HepG2 (cell line): ENCODE measurements around the gene ING5. TPM values are rescaled to one million over a fixed set of nuclear protein-coding genes. Genes with fewer than 3 reads are reported as not detected.

Experiments
- AGO2 ChIP-seq: fragments of 200-400 bp; formaldehyde crosslinking; optimal IDR thresholded peaks from 2 replicates; pipeline ENCODE3; 2017; ENCODE audit warnings: mild to moderate bottlenecking, low read depth, low read length, moderate library complexity
- ARNTL ChIP-seq: sonication (generic); formaldehyde crosslinking; IDR thresholded peaks from 2 replicates; pipeline ENCODE4 v1.4.0; 2020; ENCODE audit warnings: mild to moderate bottlenecking, missing genetic modification reagents
- GABPB1 ChIP-seq: IDR thresholded peaks from 2 replicates; pipeline ENCODE4 v1.6.1; 2016; ENCODE audit warnings: mild to moderate bottlenecking, missing genetic modification reagents, moderate library complexity, missing compliant biosample characterization
- KAT7 ChIP-seq: IDR thresholded peaks from 2 replicates; pipeline ENCODE4 v1.6.1; 2018; ENCODE audit warnings: borderline replicate concordance, missing compliant biosample characterization
- KDM4B ChIP-seq: sonication (generic); formaldehyde crosslinking; IDR thresholded peaks from 2 replicates; pipeline ENCODE4 v1.4.0; 2020; ENCODE audit warnings: missing genetic modification reagents
- PRPF4 ChIP-seq: fragments of 200-400 bp; formaldehyde crosslinking; IDR thresholded peaks from 2 replicates; pipeline ENCODE4 v1.6.1; 2016; ENCODE audit warnings: low read length, low read depth; ENCODE audit not compliant: poor library complexity, severe bottlenecking
- SP5 ChIP-seq: IDR thresholded peaks from 2 replicates; pipeline ENCODE4 v1.6.1; 2016; ENCODE audit warnings: low read depth, borderline replicate concordance
- SUZ12 ChIP-seq: fragments of 150-350 bp; IDR thresholded peaks from 2 replicates; pipeline ENCODE4 v1.6.1; 2014; ENCODE audit warnings: low read depth, low read length
- THRA ChIP-seq: sonication (generic); formaldehyde crosslinking; IDR thresholded peaks from 2 replicates; pipeline ENCODE4 v1.4.0; 2020; ENCODE audit warnings: missing genetic modification reagents, borderline replicate concordance
- UBTF ChIP-seq: sonication (generic); formaldehyde crosslinking; IDR thresholded peaks from 2 replicates; pipeline ENCODE4 v1.4.0; 2020; ENCODE audit warnings: mild to moderate bottlenecking, missing genetic modification reagents
- ZNF224 ChIP-seq: sonication (generic); formaldehyde crosslinking; IDR thresholded peaks from 2 replicates; pipeline ENCODE4 v1.5.0; 2020; ENCODE audit warnings: mild to moderate bottlenecking, missing genetic modification reagents
- ZNF234 ChIP-seq: sonication (generic); formaldehyde crosslinking; conservative IDR thresholded peaks from 2 replicates; pipeline ENCODE4 v1.5.1; 2020; ENCODE audit warnings: mild to moderate bottlenecking, missing genetic modification reagents
- ZNF296 ChIP-seq: sonication (generic); formaldehyde crosslinking; conservative IDR thresholded peaks from 2 replicates; pipeline ENCODE4 v1.5.0; 2020; ENCODE audit warnings: mild to moderate bottlenecking, missing genetic modification reagents
- ZNF776 ChIP-seq: sonication (generic); formaldehyde crosslinking; IDR thresholded peaks from 2 replicates; pipeline ENCODE4 v1.4.0; 2020; ENCODE audit warnings: mild to moderate bottlenecking, missing genetic modification reagents
- ZNF777 ChIP-seq: sonication (generic); formaldehyde crosslinking; IDR thresholded peaks from 2 replicates; pipeline ENCODE4 v1.4.0; 2020; ENCODE audit warnings: missing genetic modification reagents
- polyA plus RNA-seq, 8 experiments: library from polyadenylated mRNA; depleted of rRNA in 3 of 8; stranded (reverse) in 7 of 8; unstranded in 1 of 8; fragments of >200 nt; fragmentation: Illumina TruSeq in 4 of 8; extraction: Trizol in 4 of 8; gene quantifications; 2 replicates each; pipeline versions ENCODE4 v1.2.1 to v1.2.3, GENCODE V29; 2011 to 2016; ENCODE audit warnings: low read depth in 4 of 8, missing spikeins in 1 of 8, mixed read lengths in 1 of 8; ENCODE audit not compliant: insufficient read depth in 1 of 8
- total RNA-seq, 5 experiments: library from RNA; depleted of rRNA; stranded (reverse); fragments of >200 nt; fragmentation: Illumina TruSeq; extraction: Trizol; gene quantifications; 2 replicates each; pipeline ENCODE4 v1.2.3, GENCODE V29; 2016; ENCODE audit warnings: low read depth in 1 of 5
- TF ChIP-seq, protein P1 (sequence below): sonication (generic); formaldehyde crosslinking; IDR thresholded peaks from 2 replicates; pipeline ENCODE4 v1.5.0; 2020; ENCODE audit warnings: missing genetic modification reagents
- TF ChIP-seq, protein P2 (sequence below): sonication (generic); formaldehyde crosslinking; IDR thresholded peaks from 2 replicates; pipeline ENCODE4 v1.8.1; 2023; ENCODE audit warnings: mild to moderate bottlenecking, moderate library complexity, missing genetic modification reagents

The ING5 gene
- total and polyA plus RNA-seq, 2 of the 13 experiments (the other 11 are each of a cell fraction or from before 2014, with no cell fraction given), result 61.9 to 71.9 TPM

DNA sequence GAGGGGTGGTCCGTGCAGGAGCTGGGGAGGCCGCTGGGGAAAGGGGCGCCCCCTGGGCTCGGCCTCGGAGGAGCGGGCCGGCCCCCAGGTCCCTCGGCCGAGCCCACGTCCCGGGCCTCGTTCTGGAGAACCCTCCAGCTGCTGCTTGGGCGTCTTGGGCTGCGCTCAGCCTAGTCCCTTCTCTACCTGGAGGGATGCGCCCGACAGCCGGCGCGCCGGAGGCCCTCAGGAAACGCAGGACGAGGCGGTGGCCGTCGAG is 32.3 kb downstream of the ING5 start (continued):
- TF ChIP-seq, protein P1, sequence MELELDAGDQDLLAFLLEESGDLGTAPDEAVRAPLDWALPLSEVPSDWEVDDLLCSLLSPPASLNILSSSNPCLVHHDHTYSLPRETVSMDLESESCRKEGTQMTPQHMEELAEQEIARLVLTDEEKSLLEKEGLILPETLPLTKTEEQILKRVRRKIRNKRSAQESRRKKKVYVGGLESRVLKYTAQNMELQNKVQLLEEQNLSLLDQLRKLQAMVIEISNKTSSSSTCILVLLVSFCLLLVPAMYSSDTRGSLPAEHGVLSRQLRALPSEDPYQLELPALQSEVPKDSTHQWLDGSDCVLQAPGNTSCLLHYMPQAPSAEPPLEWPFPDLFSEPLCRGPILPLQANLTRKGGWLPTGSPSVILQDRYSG, result no peak
- no peak for TF ChIP-seq ZNF224 (CRISPR knock-in tag)
- no peak for TF ChIP-seq PRPF4
- TF ChIP-seq KDM4B (CRISPR knock-in tag), result no peak
- TF ChIP-seq, protein P2, sequence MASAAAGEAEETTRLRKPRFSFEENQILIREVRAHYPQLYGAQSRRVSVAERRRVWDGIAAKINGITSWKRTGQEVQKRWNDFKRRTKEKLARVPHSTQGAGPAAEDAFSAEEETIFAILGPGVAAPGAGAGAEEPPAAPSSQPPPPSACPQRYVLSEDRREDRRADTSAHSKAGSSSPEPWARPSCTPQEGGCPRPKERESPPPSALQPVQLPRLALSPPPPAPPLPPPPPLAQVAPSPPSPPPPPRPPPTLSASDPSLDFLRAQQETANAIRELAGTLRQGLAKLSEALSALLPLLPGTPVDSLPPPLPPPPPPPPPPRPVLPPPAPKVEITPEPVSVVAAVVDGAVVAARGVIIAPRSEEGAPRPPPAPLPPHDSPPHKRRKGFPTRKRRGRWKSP (CRISPR knock-in tag), result no peak; the same call in 1 of the 2 replicates
- TF ChIP-seq ARNTL (CRISPR knock-in tag), result 0 out of 2 replicates have a peak, but pooled peaks have one; percentile 7
- TF ChIP-seq SP5 (CRISPR knock-in tag), result no peak
- peak; percentile 47; the same call in 1 of the 2 replicates for TF ChIP-seq GABPB1 (CRISPR knock-in tag)
- no peak for TF ChIP-seq ZNF296 (CRISPR knock-in tag)
- no peak for TF ChIP-seq KAT7
- TF ChIP-seq ZNF234 (CRISPR knock-in tag), result no peak
- TF ChIP-seq ZNF776 (CRISPR knock-in tag), result peak; percentile 17
- peak; percentile 99 for TF ChIP-seq ZNF777 (CRISPR knock-in tag)
- TF ChIP-seq THRA (CRISPR knock-in tag), result no peak
- TF ChIP-seq AGO2, result no peak
- no peak for TF ChIP-seq SUZ12
- TF ChIP-seq UBTF (CRISPR knock-in tag), result no peak
